K562 (cell line): ENCODE data around the gene NCOA1. TPM values are rescaled to one million over a fixed set of nuclear protein-coding genes. Genes with fewer than 3 reads are reported as not detected.
A peak's percentile ranks its signal among the peaks of the same experiment; 100 is the strongest.

Experiments
- C11orf30 ChIP-seq: fragments of 450-650 bp; IDR thresholded peaks from 2 replicates; pipeline ENCODE4 v1.6.1; 2016; ENCODE audit warnings: low read depth, mild to moderate bottlenecking
- ESRRA ChIP-seq: fragments of 450-650 bp; IDR thresholded peaks from 2 replicates; pipeline ENCODE4 v1.6.1; 2014; ENCODE audit warnings: low read depth, mild to moderate bottlenecking, moderate library complexity, borderline replicate concordance
- FOXJ2 ChIP-seq: fragments of 200-800 bp; sonication (Bioruptor generic); IDR thresholded peaks from 2 replicates; pipeline ENCODE4 v1.6.1; 2016; ENCODE audit warnings: missing genetic modification characterization, missing compliant biosample characterization
- FUS ChIP-seq: fragments of 200-400 bp; formaldehyde crosslinking; optimal IDR thresholded peaks from 2 replicates; pipeline ENCODE3; 2017; ENCODE audit warnings: low read depth, low read length
- GTF2E2 ChIP-seq: fragments of 200-800 bp; sonication (Bioruptor generic); IDR thresholded peaks from 2 replicates; pipeline ENCODE4 v1.6.1; 2016; ENCODE audit warnings: missing genetic modification characterization, missing compliant biosample characterization
- HDAC6 ChIP-seq: IDR thresholded peaks from 2 replicates; pipeline ENCODE4 v1.6.1; 2012; ENCODE audit warnings: low read depth, mild to moderate bottlenecking, control low read depth, inconsistent platforms, low read length, moderate library complexity
- LEF1 ChIP-seq: fragments of 450-650 bp; IDR thresholded peaks from 2 replicates; pipeline ENCODE4 v1.6.1; 2016; ENCODE audit warnings: mild to moderate bottlenecking
- MEF2D ChIP-seq: conservative IDR thresholded peaks from 2 replicates; pipeline ENCODE4 v1.6.1; 2016; ENCODE audit warnings: low read depth, missing genetic modification characterization, missing compliant biosample characterization
- MIER1 ChIP-seq: fragments of 450-650 bp; IDR thresholded peaks from 2 replicates; pipeline ENCODE4 v1.6.1; 2016; ENCODE audit warnings: antibody characterized with exemption, mild to moderate bottlenecking, low read depth
- NR2C1 ChIP-seq, 2 experiments: fragments of 450-650 bp; IDR thresholded peaks; 2 replicates each; pipeline ENCODE4 v1.6.1; 2017; ENCODE audit warnings: mild to moderate bottlenecking in 2 of 2, antibody characterized with exemption in 1 of 2, inconsistent platforms in 1 of 2, missing compliant biosample characterization in 1 of 2, missing genetic modification characterization in 1 of 2
- NR2F6 ChIP-seq: fragments of 450-650 bp; formaldehyde crosslinking; IDR thresholded peaks from 2 replicates; pipeline ENCODE4 v1.4.0; 2020; ENCODE audit warnings: mild to moderate bottlenecking
- PHB2 ChIP-seq: fragments of 450-650 bp; IDR thresholded peaks from 2 replicates; pipeline ENCODE4 v1.6.1; 2017; ENCODE audit warnings: low read depth
- POLR2B ChIP-seq: fragments of 450-650 bp; IDR thresholded peaks from 2 replicates; pipeline ENCODE4 v1.6.1; 2018; ENCODE audit warnings: low read depth; ENCODE audit not compliant: partially characterized antibody
- RAD21 ChIP-seq, 2 experiments: fragments of 250-450 bp in 1 of 2; fragments of 450-650 bp in 1 of 2; sonication (Bioruptor Pico) in 1 of 2; formaldehyde crosslinking in 1 of 2; IDR thresholded peaks in 1 of 2; conservative IDR thresholded peaks in 1 of 2; 2 replicates each; pipeline versions ENCODE4 v1.4.0 to v1.8.0; 2020 to 2022; ENCODE audit warnings: mild to moderate bottlenecking in 2 of 2, moderate library complexity in 1 of 2
- SMAD4 ChIP-seq: fragments of 250-450 bp; sonication (Bioruptor Pico); conservative IDR thresholded peaks from 2 replicates; pipeline ENCODE4 v1.8.0; 2021; ENCODE audit warnings: inconsistent platforms, mild to moderate bottlenecking, moderate library complexity
- TRIM24 ChIP-seq, 2 experiments: fragments of 450-650 bp; IDR thresholded peaks; 2 replicates each; pipeline ENCODE4 v1.6.1; 2016
- YY1 ChIP-seq, 3 experiments: IDR thresholded peaks; 2 replicates each; pipeline ENCODE4 v1.6.1; 2011; ENCODE audit warnings: low read length in 2 of 3, mild to moderate bottlenecking in 2 of 3, moderate library complexity in 2 of 3, borderline replicate concordance in 1 of 3, control low read depth in 1 of 3, low read depth in 1 of 3; ENCODE audit not compliant: insufficient read depth in 3 of 3, insufficient replicate concordance in 2 of 3, control insufficient read depth in 1 of 3, insufficient read length in 1 of 3; ENCODE audit errors: extremely low read depth in 1 of 3
- polyA plus RNA-seq, 8 experiments: library from polyadenylated mRNA; depleted of rRNA in 4 of 8; stranded (reverse) in 5 of 8; unstranded in 3 of 8; fragments of >200 nt; fragmentation: Nextera tagmentation in 2 of 8; fragmentation: Illumina TruSeq in 1 of 8; extraction: Ambion mirVana in 2 of 8; extraction: Trizol in 1 of 8; gene quantifications; 2 replicates each; pipeline versions ENCODE4 v1.2.1 to v1.2.3, GENCODE V29; 2011 to 2014; ENCODE audit warnings: inconsistent platforms in 1 of 8, missing spikeins in 1 of 8
- total RNA-seq, 7 experiments: library from RNA; depleted of rRNA in 6 of 7; stranded (reverse); fragments of >200 nt in 6 of 7; fragmentation: Illumina TruSeq in 2 of 7; extraction: Trizol in 2 of 7; gene quantifications; 2 replicates each; pipeline versions ENCODE4 v1.2.1 to v1.2.3, GENCODE V29; 2011 to 2021; ENCODE audit warnings: low replicate concordance in 1 of 7
- TF ChIP-seq, protein P1 (sequence below): fragments of 450-650 bp; IDR thresholded peaks from 2 replicates; pipeline ENCODE4 v1.6.1; 2017; ENCODE audit warnings: mild to moderate bottlenecking, moderate library complexity
- TF ChIP-seq, protein P2 (sequence below): fragments of 250-450 bp; sonication (Bioruptor Pico); IDR thresholded peaks from 2 replicates; pipeline ENCODE4 v1.5.0; 2020; ENCODE audit warnings: mild to moderate bottlenecking
- TF ChIP-seq, protein P3 (sequence below), 3 experiments: IDR thresholded peaks in 2 of 3; conservative IDR thresholded peaks in 1 of 3; 2 replicates each; pipeline ENCODE4 v1.5.1; 2011 to 2012; ENCODE audit warnings: low read length in 3 of 3, mild to moderate bottlenecking in 3 of 3, control low read depth in 2 of 3, improper control_type of control experiment in 1 of 3, inconsistent platforms in 1 of 3, low read depth in 1 of 3, mixed read lengths in 1 of 3, moderate library complexity in 1 of 3; ENCODE audit not compliant: insufficient read depth in 2 of 3
- TF ChIP-seq, protein P4 (sequence below): sonication (generic); formaldehyde crosslinking; IDR thresholded peaks from 2 replicates; pipeline ENCODE4 v1.8.1; 2023; ENCODE audit warnings: mild to moderate bottlenecking, missing genetic modification reagents

Gene NCOA1
- total and polyA plus RNA-seq, 9 of the 15 experiments (the other 6 are each of a cell fraction or from before 2014, with no cell fraction given) = 4.9 to 25.7 (median 17.0) TPM

DNA sequence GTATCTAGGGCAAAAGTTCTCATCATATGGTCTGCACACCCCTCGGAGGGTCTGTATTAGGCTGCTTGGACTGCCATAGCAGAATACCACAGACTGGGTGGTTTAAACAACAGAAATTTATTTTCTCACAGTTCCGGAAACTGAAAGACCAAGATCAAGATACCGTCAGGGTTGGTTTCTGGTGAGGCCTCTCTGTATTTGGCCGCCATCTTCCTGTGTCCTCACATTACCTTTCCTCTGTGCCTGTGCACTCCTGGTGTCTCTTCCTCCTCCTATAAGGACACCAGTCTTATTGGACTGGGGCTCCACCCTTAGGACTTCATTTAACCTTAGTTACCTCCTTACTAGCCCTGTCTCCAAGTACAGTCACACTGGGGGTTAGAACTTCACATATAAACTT, 132.5 kb downstream of the NCOA1 start (continued):
- TF ChIP-seq, protein P1, sequence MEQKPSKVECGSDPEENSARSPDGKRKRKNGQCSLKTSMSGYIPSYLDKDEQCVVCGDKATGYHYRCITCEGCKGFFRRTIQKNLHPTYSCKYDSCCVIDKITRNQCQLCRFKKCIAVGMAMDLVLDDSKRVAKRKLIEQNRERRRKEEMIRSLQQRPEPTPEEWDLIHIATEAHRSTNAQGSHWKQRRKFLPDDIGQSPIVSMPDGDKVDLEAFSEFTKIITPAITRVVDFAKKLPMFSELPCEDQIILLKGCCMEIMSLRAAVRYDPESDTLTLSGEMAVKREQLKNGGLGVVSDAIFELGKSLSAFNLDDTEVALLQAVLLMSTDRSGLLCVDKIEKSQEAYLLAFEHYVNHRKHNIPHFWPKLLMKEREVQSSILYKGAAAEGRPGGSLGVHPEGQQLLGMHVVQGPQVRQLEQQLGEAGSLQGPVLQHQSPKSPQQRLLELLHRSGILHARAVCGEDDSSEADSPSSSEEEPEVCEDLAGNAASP = peak; percentile 95
- TF ChIP-seq, protein P2, sequence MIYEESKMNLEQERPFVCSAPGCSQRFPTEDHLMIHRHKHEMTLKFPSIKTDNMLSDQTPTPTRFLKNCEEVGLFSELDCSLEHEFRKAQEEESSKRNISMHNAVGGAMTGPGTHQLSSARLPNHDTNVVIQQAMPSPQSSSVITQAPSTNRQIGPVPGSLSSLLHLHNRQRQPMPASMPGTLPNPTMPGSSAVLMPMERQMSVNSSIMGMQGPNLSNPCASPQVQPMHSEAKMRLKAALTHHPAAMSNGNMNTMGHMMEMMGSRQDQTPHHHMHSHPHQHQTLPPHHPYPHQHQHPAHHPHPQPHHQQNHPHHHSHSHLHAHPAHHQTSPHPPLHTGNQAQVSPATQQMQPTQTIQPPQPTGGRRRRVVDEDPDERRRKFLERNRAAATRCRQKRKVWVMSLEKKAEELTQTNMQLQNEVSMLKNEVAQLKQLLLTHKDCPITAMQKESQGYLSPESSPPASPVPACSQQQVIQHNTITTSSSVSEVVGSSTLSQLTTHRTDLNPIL (CRISPR knock-in tag) = no peak
- TF ChIP-seq GTF2E2 (tag) = no peak
- TF ChIP-seq RAD21 (CRISPR knock-in tag; conservative IDR thresholded peaks at IDR 0.05 in 1 of 2, IDR thresholded peaks at IDR 0.05 in 1 of 2) = 0 out of 4 replicates have a peak, but pooled peaks of 1 of the 2 experiments have one; percentile 6
- peak; percentile 41; the same call in 1 of the 2 replicates for TF ChIP-seq LEF1
- no peak for TF ChIP-seq PHB2
- TF ChIP-seq FOXJ2 (tag) = peak; percentile 49; the same call in 1 of the 2 replicates
- peak; percentile 46; the same call in 1 of the 2 replicates for TF ChIP-seq SMAD4 (CRISPR knock-in tag)
- TF ChIP-seq HDAC6 = no peak
- TF ChIP-seq MIER1 = no peak
- TF ChIP-seq TRIM24 (IDR thresholded peaks at IDR 0.05) = peak in 1 of 2 experiments; percentile 58; a peak in 2 of 4 replicates
- TF ChIP-seq FUS = no peak
- TF ChIP-seq C11orf30 = no peak
- TF ChIP-seq, protein P3, sequence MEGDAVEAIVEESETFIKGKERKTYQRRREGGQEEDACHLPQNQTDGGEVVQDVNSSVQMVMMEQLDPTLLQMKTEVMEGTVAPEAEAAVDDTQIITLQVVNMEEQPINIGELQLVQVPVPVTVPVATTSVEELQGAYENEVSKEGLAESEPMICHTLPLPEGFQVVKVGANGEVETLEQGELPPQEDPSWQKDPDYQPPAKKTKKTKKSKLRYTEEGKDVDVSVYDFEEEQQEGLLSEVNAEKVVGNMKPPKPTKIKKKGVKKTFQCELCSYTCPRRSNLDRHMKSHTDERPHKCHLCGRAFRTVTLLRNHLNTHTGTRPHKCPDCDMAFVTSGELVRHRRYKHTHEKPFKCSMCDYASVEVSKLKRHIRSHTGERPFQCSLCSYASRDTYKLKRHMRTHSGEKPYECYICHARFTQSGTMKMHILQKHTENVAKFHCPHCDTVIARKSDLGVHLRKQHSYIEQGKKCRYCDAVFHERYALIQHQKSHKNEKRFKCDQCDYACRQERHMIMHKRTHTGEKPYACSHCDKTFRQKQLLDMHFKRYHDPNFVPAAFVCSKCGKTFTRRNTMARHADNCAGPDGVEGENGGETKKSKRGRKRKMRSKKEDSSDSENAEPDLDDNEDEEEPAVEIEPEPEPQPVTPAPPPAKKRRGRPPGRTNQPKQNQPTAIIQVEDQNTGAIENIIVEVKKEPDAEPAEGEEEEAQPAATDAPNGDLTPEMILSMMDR (IDR thresholded peaks at IDR 0.05 in 2 of 3, conservative IDR thresholded peaks at IDR 0.05 in 1 of 3; ENCODE audit: insufficient read depth in 2 of 3, low read depth in 1 of 3, low read length in 3 of 3) = 0 out of 6 replicates have a peak, but pooled peaks of 1 of the 3 experiments have one; percentile 13
- TF ChIP-seq YY1 (IDR thresholded peaks at IDR 0.05; ENCODE audit: borderline replicate concordance in 1 of 3, control insufficient read depth in 1 of 3, extremely low read depth in 1 of 3, insufficient read depth in 3 of 3, insufficient read length in 1 of 3, insufficient replicate concordance in 2 of 3, low read depth in 1 of 3, low read length in 2 of 3) = peak; percentile 55 to 93 (median 59)
- TF ChIP-seq POLR2B = no peak
- TF ChIP-seq MEF2D (tag) = no peak
- TF ChIP-seq, protein P4, sequence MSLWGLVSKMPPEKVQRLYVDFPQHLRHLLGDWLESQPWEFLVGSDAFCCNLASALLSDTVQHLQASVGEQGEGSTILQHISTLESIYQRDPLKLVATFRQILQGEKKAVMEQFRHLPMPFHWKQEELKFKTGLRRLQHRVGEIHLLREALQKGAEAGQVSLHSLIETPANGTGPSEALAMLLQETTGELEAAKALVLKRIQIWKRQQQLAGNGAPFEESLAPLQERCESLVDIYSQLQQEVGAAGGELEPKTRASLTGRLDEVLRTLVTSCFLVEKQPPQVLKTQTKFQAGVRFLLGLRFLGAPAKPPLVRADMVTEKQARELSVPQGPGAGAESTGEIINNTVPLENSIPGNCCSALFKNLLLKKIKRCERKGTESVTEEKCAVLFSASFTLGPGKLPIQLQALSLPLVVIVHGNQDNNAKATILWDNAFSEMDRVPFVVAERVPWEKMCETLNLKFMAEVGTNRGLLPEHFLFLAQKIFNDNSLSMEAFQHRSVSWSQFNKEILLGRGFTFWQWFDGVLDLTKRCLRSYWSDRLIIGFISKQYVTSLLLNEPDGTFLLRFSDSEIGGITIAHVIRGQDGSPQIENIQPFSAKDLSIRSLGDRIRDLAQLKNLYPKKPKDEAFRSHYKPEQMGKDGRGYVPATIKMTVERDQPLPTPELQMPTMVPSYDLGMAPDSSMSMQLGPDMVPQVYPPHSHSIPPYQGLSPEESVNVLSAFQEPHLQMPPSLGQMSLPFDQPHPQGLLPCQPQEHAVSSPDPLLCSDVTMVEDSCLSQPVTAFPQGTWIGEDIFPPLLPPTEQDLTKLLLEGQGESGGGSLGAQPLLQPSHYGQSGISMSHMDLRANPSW (CRISPR knock-in tag) = no peak
- peak; percentile 45; the same call in 1 of the 2 replicates for TF ChIP-seq ESRRA
- TF ChIP-seq NR2F6 (CRISPR knock-in tag) = no peak
- no peak for TF ChIP-seq NR2C1 (IDR thresholded peaks at IDR 0.05)
- peak; percentile 22; the same call in 1 of the 2 replicates for TF ChIP-seq NR2C1 (tag; IDR thresholded peaks at IDR 0.05)
